Testis (tissue), 2 donors: ENCODE measurements around the gene FAM20B.

Experiments used
- POLR2A ChIP-seq: fragments of 450-650 bp; IDR thresholded peaks from one replicate; pipeline ENCODE4 v1.6.1; 2017; ENCODE audit warnings: antibody characterized with exemption, mild to moderate bottlenecking, moderate library complexity
- TF ChIP-seq, protein P1 (sequence below), 3 experiments: fragments of 450-650 bp in 2 of 3; fragments of 200-600 bp in 1 of 3; sonication (generic) in 1 of 3; IDR thresholded peaks; one replicate each; pipeline ENCODE4 v1.5.1; 2016 to 2019; ENCODE audit warnings: antibody characterized with exemption in 3 of 3, mild to moderate bottlenecking in 2 of 3, moderate library complexity in 1 of 3

DNA sequence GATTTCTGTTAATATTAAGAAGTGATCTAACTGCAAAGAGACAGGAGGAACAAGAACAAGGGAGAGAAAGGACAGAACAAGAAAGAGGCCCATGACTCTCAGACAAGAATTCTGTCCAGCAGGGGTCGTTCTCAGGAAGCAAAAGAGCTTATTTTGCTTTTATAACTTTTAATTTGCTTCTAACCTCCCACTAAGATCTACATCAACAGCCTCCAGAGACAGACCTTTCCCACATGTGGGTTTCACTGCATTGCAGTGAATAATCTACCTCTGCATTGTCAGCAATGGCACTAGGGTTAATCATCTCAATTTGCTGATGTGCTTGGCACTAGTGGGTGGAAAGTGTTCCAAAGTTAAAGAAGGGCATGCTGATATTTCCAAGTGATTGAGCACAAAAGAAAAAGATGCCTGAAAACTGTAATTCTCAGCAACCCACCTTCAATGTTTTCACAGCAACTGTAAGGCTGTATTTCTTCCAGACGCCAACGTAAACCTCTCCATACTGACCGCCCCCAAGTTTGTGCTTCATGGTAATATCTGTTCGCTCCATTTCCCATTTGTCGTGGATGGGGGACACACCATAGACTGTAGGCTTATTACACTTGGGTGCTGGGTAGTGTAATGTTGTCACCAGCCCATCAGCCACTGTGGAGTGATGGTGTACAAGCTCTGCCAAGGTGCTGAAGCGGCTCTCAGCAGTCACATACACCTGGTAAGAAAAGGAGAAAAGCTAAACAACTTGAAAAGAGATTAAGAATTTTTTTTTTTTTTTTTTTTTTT is 95.7 kb downstream of the FAM20B start:
- TF ChIP-seq, protein P1, sequence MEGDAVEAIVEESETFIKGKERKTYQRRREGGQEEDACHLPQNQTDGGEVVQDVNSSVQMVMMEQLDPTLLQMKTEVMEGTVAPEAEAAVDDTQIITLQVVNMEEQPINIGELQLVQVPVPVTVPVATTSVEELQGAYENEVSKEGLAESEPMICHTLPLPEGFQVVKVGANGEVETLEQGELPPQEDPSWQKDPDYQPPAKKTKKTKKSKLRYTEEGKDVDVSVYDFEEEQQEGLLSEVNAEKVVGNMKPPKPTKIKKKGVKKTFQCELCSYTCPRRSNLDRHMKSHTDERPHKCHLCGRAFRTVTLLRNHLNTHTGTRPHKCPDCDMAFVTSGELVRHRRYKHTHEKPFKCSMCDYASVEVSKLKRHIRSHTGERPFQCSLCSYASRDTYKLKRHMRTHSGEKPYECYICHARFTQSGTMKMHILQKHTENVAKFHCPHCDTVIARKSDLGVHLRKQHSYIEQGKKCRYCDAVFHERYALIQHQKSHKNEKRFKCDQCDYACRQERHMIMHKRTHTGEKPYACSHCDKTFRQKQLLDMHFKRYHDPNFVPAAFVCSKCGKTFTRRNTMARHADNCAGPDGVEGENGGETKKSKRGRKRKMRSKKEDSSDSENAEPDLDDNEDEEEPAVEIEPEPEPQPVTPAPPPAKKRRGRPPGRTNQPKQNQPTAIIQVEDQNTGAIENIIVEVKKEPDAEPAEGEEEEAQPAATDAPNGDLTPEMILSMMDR (IDR thresholded peaks at IDR 0.05): peak; percentile 37 to 58 (median 57)
- no peak for TF ChIP-seq POLR2A
